ENCODE data around the gene CADPS2.

The CADPS2 gene

DNA sequence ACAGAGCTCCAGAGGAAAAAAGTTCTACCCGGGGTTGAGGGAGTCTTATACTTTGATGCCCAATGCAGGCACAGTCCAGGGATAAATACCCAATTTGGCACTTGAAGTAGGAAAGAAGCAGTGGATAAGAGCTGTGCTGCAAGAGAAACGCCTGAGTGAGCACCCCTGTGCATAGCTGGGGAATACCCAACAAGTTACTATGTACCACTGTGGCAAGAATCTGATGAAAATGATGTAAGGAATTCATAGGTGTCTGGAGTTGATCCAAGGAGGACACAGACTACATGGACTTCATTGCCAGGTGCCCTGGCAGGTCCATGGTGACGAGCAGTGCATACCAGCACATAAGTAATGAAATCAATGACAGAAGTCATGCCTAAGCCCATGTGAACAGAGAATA lies 398.0 kb downstream of the CADPS2 start:
- H3K27me3 ChIP-seq (ENCODE audit: insufficient read depth, low read length): no peaks in the 10 kb centered on the region
- H3K4me1 ChIP-seq (ENCODE audit: insufficient read depth, low read length): no peaks in the 10 kb centered on the region
- H3K4me3 ChIP-seq (ENCODE audit: low read length): no peak overlapping the region
- H3K36me3 ChIP-seq (ENCODE audit: insufficient read depth, low read length): no peaks in the 10 kb centered on the region
- no peak overlapping the region for H3K27ac ChIP-seq (ENCODE audit: low read depth, low read length)
- 92% methylated on average over 3 of the region's 3 CpGs for WGBS
- H3K9me3 ChIP-seq (ENCODE audit: insufficient read depth, low read depth, low read length): no peaks in the 10 kb centered on the region
- no peak overlapping the region for H3K9ac ChIP-seq (ENCODE audit: low read depth, low read length)

GRCh38 chr7:122487131-122487530 lies 399.1 kb downstream of the CADPS2 start:
- H3K9me3 ChIP-seq (ENCODE audit: insufficient read depth, low read depth, low read length): no peaks in the 10 kb centered on the region
- H3K4me1 ChIP-seq (ENCODE audit: insufficient read depth, low read length): no peaks in the 10 kb centered on the region; the same call in 1 of the 2 replicates
- H3K27me3 ChIP-seq (ENCODE audit: insufficient read depth, low read length): no peaks in the 10 kb centered on the region
- H3K9ac ChIP-seq (ENCODE audit: low read depth, low read length): no peak overlapping the region
- H3K27ac ChIP-seq (ENCODE audit: low read depth, low read length): no peak overlapping the region
- no peaks in the 10 kb centered on the region for H3K36me3 ChIP-seq (ENCODE audit: insufficient read depth, low read length)
- 91% methylated on average over 5 of the region's 5 CpGs for WGBS
- H3K4me3 ChIP-seq (ENCODE audit: low read length): no peak overlapping the region

GRCh38 chr7:122485856-122486255 lies 400.4 kb downstream of the CADPS2 start:
- H3K27me3 ChIP-seq (ENCODE audit: insufficient read depth, low read length): no peaks in the 10 kb centered on the region
- H3K9me3 ChIP-seq (ENCODE audit: insufficient read depth, low read depth, low read length): no peaks in the 10 kb centered on the region
- no peaks in the 10 kb centered on the region; the same call in 1 of the 2 replicates for H3K4me1 ChIP-seq (ENCODE audit: insufficient read depth, low read length)
- H3K27ac ChIP-seq (ENCODE audit: low read depth, low read length): no peak overlapping the region
- H3K4me3 ChIP-seq (ENCODE audit: low read length): no peak overlapping the region
- H3K36me3 ChIP-seq (ENCODE audit: insufficient read depth, low read length): no peaks in the 10 kb centered on the region
- H3K9ac ChIP-seq (ENCODE audit: low read depth, low read length): no peak overlapping the region

DNA sequence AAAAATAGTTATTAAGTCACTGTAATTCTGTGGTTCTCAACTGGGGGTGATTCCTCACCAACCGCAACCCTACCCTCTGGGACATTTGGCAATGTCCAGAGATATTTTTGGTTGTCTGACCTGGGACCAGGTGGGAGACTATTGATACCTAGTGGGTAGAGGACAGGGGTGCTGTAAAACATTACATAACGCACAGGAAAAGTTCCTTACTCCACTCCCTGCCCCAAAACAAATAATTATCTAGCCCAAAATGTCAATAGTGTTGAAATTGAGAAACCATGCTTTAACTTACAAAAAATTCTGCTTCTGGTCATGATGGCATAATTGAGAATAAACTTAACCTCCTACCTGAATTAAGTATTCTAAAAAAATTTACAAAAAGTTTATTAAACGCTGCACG lies 404.0 kb downstream of the CADPS2 start:
- Histone ChIP-seq H3K4me3 (ENCODE audit: low read length) (no peak overlapping the region), H3K9ac (ENCODE audit: low read depth, low read length) (no peak overlapping the region), H3K27ac (ENCODE audit: low read depth, low read length) (no peak overlapping the region), H3K9me3 (ENCODE audit: insufficient read depth, low read depth, low read length) (no peaks in the 10 kb centered on the region), H3K4me1 (ENCODE audit: insufficient read depth, low read length) (no peaks in the 10 kb centered on the region; the same call in 1 of the 2 replicates), H3K36me3 (ENCODE audit: insufficient read depth, low read length) (no peaks in the 10 kb centered on the region), H3K27me3 (ENCODE audit: insufficient read depth, low read length) (no peaks in the 10 kb centered on the region)
- 94% methylated on average over 3 of the region's 4 CpGs for WGBS

DNA sequence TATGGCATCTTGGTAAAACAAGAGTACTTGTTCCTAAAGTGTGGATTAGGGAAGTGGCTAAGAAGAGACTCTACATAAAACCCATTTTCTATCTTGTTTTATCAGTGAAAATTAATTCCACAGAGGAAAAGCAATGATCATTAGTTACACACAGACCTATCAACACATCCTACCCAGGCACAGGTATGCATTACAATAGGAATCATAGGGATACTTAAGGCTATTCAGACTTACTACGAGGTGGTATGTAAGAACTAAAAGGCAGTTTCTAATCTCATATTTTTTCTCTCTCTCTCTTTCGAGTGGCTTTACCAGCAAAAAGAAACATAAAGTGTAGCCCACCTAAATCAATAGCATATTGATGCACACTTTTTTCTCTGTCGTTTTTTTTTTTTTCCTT lies 415.4 kb downstream of the CADPS2 start:
- H3K4me1 ChIP-seq (ENCODE audit: insufficient read depth, low read length): peaks cover 51% of the 10 kb centered on the region
- no peaks in the 10 kb centered on the region for H3K36me3 ChIP-seq (ENCODE audit: insufficient read depth, low read length)
- 97% methylated on average over 2 of the region's 3 CpGs for WGBS
- no peak overlapping the region for H3K27ac ChIP-seq (ENCODE audit: low read depth, low read length)
- no peak overlapping the region for H3K4me3 ChIP-seq (ENCODE audit: low read length)
- no peaks in the 10 kb centered on the region for H3K27me3 ChIP-seq (ENCODE audit: insufficient read depth, low read length)
- no peaks in the 10 kb centered on the region for H3K9me3 ChIP-seq (ENCODE audit: insufficient read depth, low read depth, low read length)
- no peak overlapping the region for H3K9ac ChIP-seq (ENCODE audit: low read depth, low read length)

- Histone ChIP-seq H3K36me3 (ENCODE audit: insufficient read depth, low read length) (no peaks in the 10 kb centered on the region), H3K27me3 (ENCODE audit: insufficient read depth, low read length) (no peaks in the 10 kb centered on the region), H3K9ac (ENCODE audit: low read depth, low read length) (no peak overlapping the region), H3K4me3 (ENCODE audit: low read length) (no peak overlapping the region), H3K27ac (ENCODE audit: low read depth, low read length) (peak overlapping the region; percentile 49; the same call in 1 of the 2 replicates), H3K9me3 (ENCODE audit: insufficient read depth, low read depth, low read length) (no peaks in the 10 kb centered on the region), H3K4me1 (ENCODE audit: insufficient read depth, low read length) (peaks cover 39% of the 10 kb centered on the region)
- 86% methylated on average over 1 of the region's 2 CpGs for WGBS
These were observed 417.3 kb downstream of the CADPS2 start for GRCh38 chr7:122468945-122469344.

GRCh38 chr7:122467661-122468449 lies 418.4 kb downstream of the CADPS2 start:
- Histone ChIP-seq H3K4me3 (ENCODE audit: low read length) (no peak overlapping the region), H3K27me3 (ENCODE audit: insufficient read depth, low read length) (no peaks in the 10 kb centered on the region), H3K9ac (ENCODE audit: low read depth, low read length) (no peak overlapping the region), H3K27ac (ENCODE audit: low read depth, low read length) (no peak overlapping the region), H3K4me1 (ENCODE audit: insufficient read depth, low read length) (peaks cover 33% of the 10 kb centered on the region), H3K36me3 (ENCODE audit: insufficient read depth, low read length) (no peaks in the 10 kb centered on the region), H3K9me3 (ENCODE audit: insufficient read depth, low read depth, low read length) (no peaks in the 10 kb centered on the region)
- WGBS: 91% methylated on average over 3 of the region's 4 CpGs

DNA sequence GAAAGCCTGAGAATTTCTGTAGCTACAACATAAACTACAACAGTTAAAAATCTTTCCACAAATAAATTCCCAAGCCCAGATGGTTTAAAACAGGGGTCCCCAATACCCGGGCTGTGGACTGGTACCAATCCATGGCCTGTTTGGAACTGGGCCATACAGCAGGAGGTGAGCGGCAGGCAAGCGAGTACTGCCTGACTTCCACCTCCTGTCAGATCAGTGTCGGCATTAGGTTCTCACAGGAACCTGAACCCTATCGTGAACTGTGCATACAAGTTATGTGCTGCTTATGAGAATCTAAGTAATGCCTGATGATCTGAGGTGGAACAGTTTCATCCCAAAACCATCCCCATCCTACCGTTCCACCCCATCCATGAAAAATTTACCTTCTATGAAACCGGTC lies 421.0 kb downstream of the CADPS2 start:
- WGBS: 97% methylated on average over 7 of the region's 7 CpGs
- H3K4me3 ChIP-seq (ENCODE audit: low read length): no peak overlapping the region
- H3K27ac ChIP-seq (ENCODE audit: low read depth, low read length): no peak overlapping the region
- H3K9me3 ChIP-seq (ENCODE audit: insufficient read depth, low read depth, low read length): no peaks in the 10 kb centered on the region
- no peaks in the 10 kb centered on the region for H3K27me3 ChIP-seq (ENCODE audit: insufficient read depth, low read length)
- H3K9ac ChIP-seq (ENCODE audit: low read depth, low read length): no peak overlapping the region
- H3K4me1 ChIP-seq (ENCODE audit: insufficient read depth, low read length): peaks cover 19% of the 10 kb centered on the region
- H3K36me3 ChIP-seq (ENCODE audit: insufficient read depth, low read length): no peaks in the 10 kb centered on the region

- Histone ChIP-seq H3K27me3 (ENCODE audit: insufficient read depth, low read length) (no peaks in the 10 kb centered on the region), H3K4me3 (ENCODE audit: low read length) (no peak overlapping the region), H3K27ac (ENCODE audit: low read depth, low read length) (no peak overlapping the region), H3K4me1 (ENCODE audit: insufficient read depth, low read length) (peaks cover 7% of the 10 kb centered on the region), H3K9me3 (ENCODE audit: insufficient read depth, low read depth, low read length) (no peaks in the 10 kb centered on the region), H3K9ac (ENCODE audit: low read depth, low read length) (no peak overlapping the region), H3K36me3 (ENCODE audit: insufficient read depth, low read length) (no peaks in the 10 kb centered on the region)
- 96% methylated on average over 1 of the region's 1 CpG for WGBS
These were observed 422.6 kb downstream of the CADPS2 start for GRCh38 chr7:122463631-122464030.

GRCh38 chr7:122460936-122461335 lies 425.3 kb downstream of the CADPS2 start:
- 100% methylated on average over 1 of the region's 2 CpGs for WGBS
- Histone ChIP-seq H3K36me3 (ENCODE audit: insufficient read depth, low read length) (no peaks in the 10 kb centered on the region), H3K9ac (ENCODE audit: low read depth, low read length) (no peak overlapping the region), H3K4me1 (ENCODE audit: insufficient read depth, low read length) (peaks cover 16% of the 10 kb centered on the region), H3K27ac (ENCODE audit: low read depth, low read length) (no peak overlapping the region), H3K4me3 (ENCODE audit: low read length) (no peak overlapping the region), H3K27me3 (ENCODE audit: insufficient read depth, low read length) (no peaks in the 10 kb centered on the region), H3K9me3 (ENCODE audit: insufficient read depth, low read depth, low read length) (no peaks in the 10 kb centered on the region)

GRCh38 chr7:122457969-122458368 lies 428.3 kb downstream of the CADPS2 start:
- Histone ChIP-seq H3K4me3 (ENCODE audit: low read length) (no peak overlapping the region), H3K27me3 (ENCODE audit: insufficient read depth, low read length) (no peaks in the 10 kb centered on the region), H3K9ac (ENCODE audit: low read depth, low read length) (no peak overlapping the region), H3K4me1 (ENCODE audit: insufficient read depth, low read length) (peaks cover 16% of the 10 kb centered on the region), H3K9me3 (ENCODE audit: insufficient read depth, low read depth, low read length) (no peaks in the 10 kb centered on the region), H3K27ac (ENCODE audit: low read depth, low read length) (no peak overlapping the region; the same call in 1 of the 2 replicates), H3K36me3 (ENCODE audit: insufficient read depth, low read length) (no peaks in the 10 kb centered on the region)
- WGBS: 28% methylated on average over 1 of the region's 3 CpGs

- no peaks in the 10 kb centered on the region for H3K9me3 ChIP-seq (ENCODE audit: insufficient read depth, low read depth, low read length)
- no peak overlapping the region for H3K9ac ChIP-seq (ENCODE audit: low read depth, low read length)
- no peaks in the 10 kb centered on the region for H3K27me3 ChIP-seq (ENCODE audit: insufficient read depth, low read length)
- WGBS: 79% methylated on average over 3 of the region's 3 CpGs
- H3K27ac ChIP-seq (ENCODE audit: low read depth, low read length): no peak overlapping the region; the same call in 1 of the 2 replicates
- H3K4me3 ChIP-seq (ENCODE audit: low read length): no peak overlapping the region
- H3K36me3 ChIP-seq (ENCODE audit: insufficient read depth, low read length): no peaks in the 10 kb centered on the region
- H3K4me1 ChIP-seq (ENCODE audit: insufficient read depth, low read length): peaks cover 16% of the 10 kb centered on the region
These were observed 428.9 kb downstream of the CADPS2 start for GRCh38 chr7:122457325-122457724.

Measured in HUES64 (cell line).